ENCODE measurements around the gene REEP1. TPM values are rescaled to one million over a fixed set of nuclear protein-coding genes. Genes with fewer than 3 reads are reported as not detected.

The REEP1 gene
- total RNA-seq, 4 donors from 2014 or later, result 0.17 to 1.1 (median 0.46) TPM

- TF ChIP-seq, protein P1, sequence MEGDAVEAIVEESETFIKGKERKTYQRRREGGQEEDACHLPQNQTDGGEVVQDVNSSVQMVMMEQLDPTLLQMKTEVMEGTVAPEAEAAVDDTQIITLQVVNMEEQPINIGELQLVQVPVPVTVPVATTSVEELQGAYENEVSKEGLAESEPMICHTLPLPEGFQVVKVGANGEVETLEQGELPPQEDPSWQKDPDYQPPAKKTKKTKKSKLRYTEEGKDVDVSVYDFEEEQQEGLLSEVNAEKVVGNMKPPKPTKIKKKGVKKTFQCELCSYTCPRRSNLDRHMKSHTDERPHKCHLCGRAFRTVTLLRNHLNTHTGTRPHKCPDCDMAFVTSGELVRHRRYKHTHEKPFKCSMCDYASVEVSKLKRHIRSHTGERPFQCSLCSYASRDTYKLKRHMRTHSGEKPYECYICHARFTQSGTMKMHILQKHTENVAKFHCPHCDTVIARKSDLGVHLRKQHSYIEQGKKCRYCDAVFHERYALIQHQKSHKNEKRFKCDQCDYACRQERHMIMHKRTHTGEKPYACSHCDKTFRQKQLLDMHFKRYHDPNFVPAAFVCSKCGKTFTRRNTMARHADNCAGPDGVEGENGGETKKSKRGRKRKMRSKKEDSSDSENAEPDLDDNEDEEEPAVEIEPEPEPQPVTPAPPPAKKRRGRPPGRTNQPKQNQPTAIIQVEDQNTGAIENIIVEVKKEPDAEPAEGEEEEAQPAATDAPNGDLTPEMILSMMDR (IDR thresholded peaks at IDR 0.05; ENCODE audit: low read depth), result no peak
Observed at GRCh38 chr2:86221066-86221684, 116.3 kb downstream of the REEP1 start.

GRCh38 chr2:86219896-86220295, 117.5 kb downstream of the REEP1 start:
- TF ChIP-seq, protein P1 (IDR thresholded peaks at IDR 0.05; ENCODE audit: low read depth), result no peak

- TF ChIP-seq, protein P1 (IDR thresholded peaks at IDR 0.05; ENCODE audit: low read depth), result no peak
Observed at GRCh38 chr2:86218124-86218523, 119.3 kb downstream of the REEP1 start.

DNA sequence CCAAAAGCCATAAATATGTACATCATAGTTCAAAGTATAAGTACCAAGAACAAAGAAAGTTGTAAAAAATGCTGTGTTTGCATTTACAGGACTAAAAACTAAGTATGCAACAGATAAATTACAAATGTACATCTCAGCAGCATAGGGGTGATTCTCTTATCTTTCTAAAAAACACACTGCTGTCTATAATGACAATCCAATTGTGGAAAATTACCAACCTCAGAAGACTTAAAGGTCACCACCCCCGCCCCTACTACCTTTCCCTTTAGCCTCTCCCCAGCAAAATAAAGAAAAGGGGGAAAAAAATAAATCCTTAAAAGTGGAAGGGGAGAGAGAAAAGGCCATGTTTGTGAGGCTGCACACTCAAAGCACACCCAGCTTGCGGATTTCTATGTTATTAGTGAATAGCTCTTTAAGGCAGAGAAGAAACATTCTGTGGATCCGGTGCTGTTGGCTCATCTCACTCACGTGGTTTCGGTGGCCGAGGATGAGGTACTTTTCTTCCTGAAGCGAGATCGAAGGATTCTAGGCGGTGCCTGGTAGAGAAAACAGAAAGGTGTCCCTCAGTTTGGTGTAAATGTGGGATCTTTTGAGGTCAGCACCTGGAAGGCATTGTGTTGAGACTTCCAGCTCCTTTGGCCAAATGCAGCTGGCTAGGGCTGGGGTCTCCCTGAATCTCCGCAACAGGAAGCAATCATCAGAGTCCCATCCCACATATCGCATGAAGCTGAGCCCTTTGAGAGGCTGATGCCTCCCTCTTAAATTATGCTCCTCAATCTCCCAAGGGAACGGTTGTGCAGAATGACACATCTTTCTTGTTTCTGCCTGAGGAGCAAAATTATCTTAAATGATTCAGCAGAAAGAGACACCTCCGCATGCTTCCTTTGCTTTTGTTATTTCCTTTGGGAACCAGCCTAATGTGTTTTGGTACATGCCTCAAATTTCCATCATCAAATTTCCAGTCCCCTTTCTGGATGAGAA, 120.6 kb downstream of the REEP1 start:
- TF ChIP-seq, protein P1 (IDR thresholded peaks at IDR 0.05; ENCODE audit: low read depth), result no peak

GRCh38 chr2:86214503-86214832, 123.0 kb downstream of the REEP1 start:
- TF ChIP-seq, protein P1 (IDR thresholded peaks at IDR 0.05; ENCODE audit: low read depth), result no peak

DNA sequence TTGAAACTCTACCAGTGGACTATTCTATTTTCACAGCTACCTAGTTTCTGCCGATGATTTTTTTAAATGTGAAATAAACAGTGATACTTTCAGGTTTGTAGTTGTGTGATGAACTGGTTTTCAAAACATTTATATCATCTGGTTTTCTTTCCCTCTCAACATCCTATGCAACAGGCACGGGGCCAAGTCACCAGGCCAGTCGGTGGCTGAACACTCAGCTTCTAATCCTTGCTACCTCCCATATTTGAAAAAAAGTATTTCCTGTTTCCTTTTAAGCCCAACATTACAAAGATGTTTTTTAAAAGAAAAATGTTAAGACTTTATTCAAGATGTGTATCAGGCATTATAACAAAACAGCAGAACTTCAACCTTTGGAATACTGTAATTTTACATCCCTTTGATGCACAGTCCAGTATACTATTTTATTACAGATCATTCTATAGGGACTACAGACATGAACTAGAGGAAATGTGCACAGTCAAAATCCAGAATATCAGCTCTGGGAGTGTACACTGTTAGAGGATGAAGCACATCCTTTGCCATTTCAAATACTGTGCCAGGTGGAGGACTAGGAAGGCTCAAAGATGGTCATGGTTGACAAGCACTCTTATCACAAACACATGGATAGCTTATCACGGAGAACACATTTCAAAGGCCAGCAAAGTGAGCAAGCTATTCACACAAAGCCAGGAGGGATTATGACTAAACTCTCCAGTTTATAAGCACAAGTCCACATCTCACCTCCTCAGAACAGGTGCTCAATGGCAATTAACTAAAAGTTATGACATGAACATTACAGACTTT, 123.5 kb downstream of the REEP1 start:
- TF ChIP-seq, protein P1 (IDR thresholded peaks at IDR 0.05; ENCODE audit: low read depth), result no peak
